Astrocyte of the spinal cord (primary cell): ENCODE data around the gene NF1.

Experiments
- DNase-seq: peaks from one replicate; pipeline ENCODE4 v3.0.0; 2011; ENCODE audit warnings: low read depth, low spot score
- H3K4me3 ChIP-seq: 2 replicates; pipeline ENCODE4 v1.5.1; 2011; ENCODE audit warnings: low read depth, mild to moderate bottlenecking, low read length, moderate library complexity
- in situ Hi-C: cut with HindIII; loops from 2 replicates; pipeline ENCODE4 v1.10.0; 2017; ENCODE audit warnings: low sequenced_read_pairs
- TF ChIP-seq, protein P1 (sequence below): IDR thresholded peaks from 2 replicates; pipeline ENCODE4 v1.5.1; 2012; ENCODE audit warnings: low read depth, mild to moderate bottlenecking, low read length, inconsistent platforms

The NF1 gene

DNA sequence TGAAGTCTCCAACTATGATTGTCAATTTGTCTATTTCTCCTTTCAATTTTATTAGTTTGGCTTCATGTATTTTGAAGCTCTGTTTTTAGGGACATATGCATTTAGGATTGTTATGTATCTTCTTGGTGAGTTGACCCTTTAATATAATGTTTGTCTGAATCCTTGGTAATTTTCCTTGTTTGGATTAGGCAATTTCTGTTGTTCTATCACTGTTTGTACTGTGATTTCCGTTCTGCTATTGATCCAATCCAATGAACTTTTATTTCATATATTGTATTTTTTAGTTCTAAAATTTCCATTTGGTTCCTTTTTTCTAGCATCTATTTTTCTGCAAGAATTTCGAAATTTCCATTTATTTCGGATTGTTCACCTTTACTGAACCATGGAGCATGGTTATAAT is 327.7 kb downstream of the NF1 start:
- no peak overlapping the region for H3K4me3 ChIP-seq
- DNase-seq: no peak
- in situ Hi-C loops: no loop called here
- TF ChIP-seq, protein P1, sequence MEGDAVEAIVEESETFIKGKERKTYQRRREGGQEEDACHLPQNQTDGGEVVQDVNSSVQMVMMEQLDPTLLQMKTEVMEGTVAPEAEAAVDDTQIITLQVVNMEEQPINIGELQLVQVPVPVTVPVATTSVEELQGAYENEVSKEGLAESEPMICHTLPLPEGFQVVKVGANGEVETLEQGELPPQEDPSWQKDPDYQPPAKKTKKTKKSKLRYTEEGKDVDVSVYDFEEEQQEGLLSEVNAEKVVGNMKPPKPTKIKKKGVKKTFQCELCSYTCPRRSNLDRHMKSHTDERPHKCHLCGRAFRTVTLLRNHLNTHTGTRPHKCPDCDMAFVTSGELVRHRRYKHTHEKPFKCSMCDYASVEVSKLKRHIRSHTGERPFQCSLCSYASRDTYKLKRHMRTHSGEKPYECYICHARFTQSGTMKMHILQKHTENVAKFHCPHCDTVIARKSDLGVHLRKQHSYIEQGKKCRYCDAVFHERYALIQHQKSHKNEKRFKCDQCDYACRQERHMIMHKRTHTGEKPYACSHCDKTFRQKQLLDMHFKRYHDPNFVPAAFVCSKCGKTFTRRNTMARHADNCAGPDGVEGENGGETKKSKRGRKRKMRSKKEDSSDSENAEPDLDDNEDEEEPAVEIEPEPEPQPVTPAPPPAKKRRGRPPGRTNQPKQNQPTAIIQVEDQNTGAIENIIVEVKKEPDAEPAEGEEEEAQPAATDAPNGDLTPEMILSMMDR: no peak

DNA sequence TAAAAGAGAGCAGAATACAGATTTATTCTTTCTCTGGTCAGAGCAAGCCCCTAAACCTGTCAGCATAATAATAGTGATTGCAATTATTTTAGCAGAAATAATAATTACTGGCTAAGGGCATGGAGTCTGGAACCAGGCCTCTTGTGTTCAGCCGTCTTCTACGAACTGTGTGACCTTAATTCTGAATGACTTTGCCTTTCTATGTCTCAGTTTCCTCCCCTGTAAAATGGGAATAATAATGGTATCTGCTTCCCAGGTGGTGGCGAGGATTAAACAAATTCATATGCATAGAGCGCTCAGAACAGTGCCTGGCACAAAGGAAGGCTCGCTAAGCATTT is 330.1 kb downstream of the NF1 start:
- TF ChIP-seq, protein P1: no peak
- in situ Hi-C loops: no loop called here
- no peak for DNase-seq
- no peak overlapping the region for H3K4me3 ChIP-seq

DNA sequence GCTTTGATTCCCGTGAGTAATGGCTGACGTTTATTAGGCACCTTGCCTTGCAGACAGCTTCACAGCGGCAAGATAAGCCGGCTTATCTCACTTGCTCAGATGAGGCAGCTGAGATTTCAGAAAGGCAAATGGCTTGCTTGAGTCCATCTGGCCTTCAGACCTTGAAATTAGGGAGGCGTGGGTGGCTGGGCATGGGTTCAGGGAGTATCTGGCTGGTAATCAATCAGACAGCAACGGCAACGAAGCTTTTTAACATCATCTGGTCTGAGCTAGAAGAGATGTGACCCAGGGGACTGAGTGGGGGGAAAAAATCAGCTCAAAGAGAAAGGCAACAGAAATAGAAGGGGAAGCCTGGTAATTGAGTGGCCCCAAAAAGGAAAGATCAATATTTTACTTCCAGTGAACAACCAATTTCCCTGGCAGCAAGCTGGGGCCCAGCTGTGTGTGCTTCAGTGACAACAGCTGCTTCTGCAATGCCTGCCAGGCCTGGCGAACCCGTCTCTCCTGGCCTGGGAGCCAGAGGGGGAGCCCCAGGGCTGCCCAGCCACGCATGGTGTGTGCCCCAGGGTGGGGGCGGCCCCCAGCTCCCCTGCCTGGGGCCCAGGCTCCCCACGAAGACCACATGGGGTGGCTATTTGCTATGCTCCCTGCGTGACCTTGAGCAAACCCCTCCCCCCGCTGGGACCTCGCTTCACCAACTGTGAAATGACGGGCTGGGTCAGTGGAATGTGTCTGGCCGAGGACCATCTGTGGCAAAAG is 330.7 kb downstream of the NF1 start:
- H3K4me3 ChIP-seq: no peak overlapping the region
- DNase-seq: no peak
- TF ChIP-seq, protein P1: no peak
- in situ Hi-C loops: no loop called here
